Neural cell (in vitro differentiated cells): Measurements from ENCODE around the gene SH3GL3.

Source experiments
- EP300 ChIP-seq: fragments of 450-650 bp; conservative IDR thresholded peaks from 2 replicates; pipeline ENCODE4 v1.6.1; 2014; ENCODE audit warnings: antibody characterized with exemption, mild to moderate bottlenecking, moderate library complexity; ENCODE audit not compliant: poor library complexity, severe bottlenecking
- TF ChIP-seq, protein P1 (sequence below): fragments of 450-650 bp; IDR thresholded peaks from 2 replicates; pipeline ENCODE4 v1.5.1; 2014; ENCODE audit warnings: antibody characterized with exemption, mild to moderate bottlenecking, moderate library complexity; ENCODE audit not compliant: poor library complexity, severe bottlenecking
- TF ChIP-seq, protein P2 (sequence below): IDR thresholded peaks from 2 replicates; pipeline ENCODE4 v1.6.1; 2012; ENCODE audit warnings: borderline replicate concordance

DNA sequence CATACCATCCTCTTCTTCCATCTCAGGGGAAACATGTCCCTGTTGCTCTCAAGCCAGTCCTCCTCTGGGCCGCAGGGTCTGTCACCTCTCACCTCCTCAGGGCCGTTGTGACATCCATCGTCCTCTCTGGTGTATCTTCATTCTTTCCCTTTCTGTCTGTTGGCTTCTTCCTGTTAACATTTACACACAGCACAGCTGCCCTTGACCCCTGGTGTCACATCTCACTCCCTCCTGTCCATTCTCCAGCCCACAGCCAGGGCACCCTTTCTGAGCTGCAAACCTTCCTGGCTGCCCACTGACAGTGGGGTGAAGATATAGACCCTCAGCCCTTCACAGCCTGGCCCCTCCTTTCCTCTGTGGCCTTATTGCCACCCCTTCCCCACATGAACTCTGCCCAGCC lies 127.2 kb downstream of the SH3GL3 start:
- TF ChIP-seq, protein P1, sequence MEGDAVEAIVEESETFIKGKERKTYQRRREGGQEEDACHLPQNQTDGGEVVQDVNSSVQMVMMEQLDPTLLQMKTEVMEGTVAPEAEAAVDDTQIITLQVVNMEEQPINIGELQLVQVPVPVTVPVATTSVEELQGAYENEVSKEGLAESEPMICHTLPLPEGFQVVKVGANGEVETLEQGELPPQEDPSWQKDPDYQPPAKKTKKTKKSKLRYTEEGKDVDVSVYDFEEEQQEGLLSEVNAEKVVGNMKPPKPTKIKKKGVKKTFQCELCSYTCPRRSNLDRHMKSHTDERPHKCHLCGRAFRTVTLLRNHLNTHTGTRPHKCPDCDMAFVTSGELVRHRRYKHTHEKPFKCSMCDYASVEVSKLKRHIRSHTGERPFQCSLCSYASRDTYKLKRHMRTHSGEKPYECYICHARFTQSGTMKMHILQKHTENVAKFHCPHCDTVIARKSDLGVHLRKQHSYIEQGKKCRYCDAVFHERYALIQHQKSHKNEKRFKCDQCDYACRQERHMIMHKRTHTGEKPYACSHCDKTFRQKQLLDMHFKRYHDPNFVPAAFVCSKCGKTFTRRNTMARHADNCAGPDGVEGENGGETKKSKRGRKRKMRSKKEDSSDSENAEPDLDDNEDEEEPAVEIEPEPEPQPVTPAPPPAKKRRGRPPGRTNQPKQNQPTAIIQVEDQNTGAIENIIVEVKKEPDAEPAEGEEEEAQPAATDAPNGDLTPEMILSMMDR = no peak
- TF ChIP-seq EP300 = no peak
- TF ChIP-seq, protein P2, sequence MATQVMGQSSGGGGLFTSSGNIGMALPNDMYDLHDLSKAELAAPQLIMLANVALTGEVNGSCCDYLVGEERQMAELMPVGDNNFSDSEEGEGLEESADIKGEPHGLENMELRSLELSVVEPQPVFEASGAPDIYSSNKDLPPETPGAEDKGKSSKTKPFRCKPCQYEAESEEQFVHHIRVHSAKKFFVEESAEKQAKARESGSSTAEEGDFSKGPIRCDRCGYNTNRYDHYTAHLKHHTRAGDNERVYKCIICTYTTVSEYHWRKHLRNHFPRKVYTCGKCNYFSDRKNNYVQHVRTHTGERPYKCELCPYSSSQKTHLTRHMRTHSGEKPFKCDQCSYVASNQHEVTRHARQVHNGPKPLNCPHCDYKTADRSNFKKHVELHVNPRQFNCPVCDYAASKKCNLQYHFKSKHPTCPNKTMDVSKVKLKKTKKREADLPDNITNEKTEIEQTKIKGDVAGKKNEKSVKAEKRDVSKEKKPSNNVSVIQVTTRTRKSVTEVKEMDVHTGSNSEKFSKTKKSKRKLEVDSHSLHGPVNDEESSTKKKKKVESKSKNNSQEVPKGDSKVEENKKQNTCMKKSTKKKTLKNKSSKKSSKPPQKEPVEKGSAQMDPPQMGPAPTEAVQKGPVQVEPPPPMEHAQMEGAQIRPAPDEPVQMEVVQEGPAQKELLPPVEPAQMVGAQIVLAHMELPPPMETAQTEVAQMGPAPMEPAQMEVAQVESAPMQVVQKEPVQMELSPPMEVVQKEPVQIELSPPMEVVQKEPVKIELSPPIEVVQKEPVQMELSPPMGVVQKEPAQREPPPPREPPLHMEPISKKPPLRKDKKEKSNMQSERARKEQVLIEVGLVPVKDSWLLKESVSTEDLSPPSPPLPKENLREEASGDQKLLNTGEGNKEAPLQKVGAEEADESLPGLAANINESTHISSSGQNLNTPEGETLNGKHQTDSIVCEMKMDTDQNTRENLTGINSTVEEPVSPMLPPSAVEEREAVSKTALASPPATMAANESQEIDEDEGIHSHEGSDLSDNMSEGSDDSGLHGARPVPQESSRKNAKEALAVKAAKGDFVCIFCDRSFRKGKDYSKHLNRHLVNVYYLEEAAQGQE = no peak
